Heart left ventricle (tissue), 16 donors: Measurements from ENCODE around the gene PHACTR1. TPM values are rescaled to one million over a fixed set of nuclear protein-coding genes. Genes with fewer than 3 reads are reported as not detected.

Experiments
- ATAC-seq, 4 donors: fragments of 200-7000 bp; cut with Tn5 transposase; one replicate each; pipeline ENCODE4 v1.9.1; 2020 to 2022; ENCODE audit warnings: moderate library complexity in 4 of 4, mild to moderate bottlenecking in 3 of 4, moderate number of reproducible peaks in 1 of 4
- DNase-seq, 5 donors: peaks; one replicate each; pipeline ENCODE4 v3.0.0-alpha.2; 2020
- H3K27ac ChIP-seq, 12 donors: fragments of 200-600 bp; sonication (generic) in 4 of 12; one replicate each; pipeline versions ENCODE4 v1.5.0 to v1.8.0; 2016 to 2022; ENCODE audit warnings: mild to moderate bottlenecking in 2 of 12
- H3K27me3 ChIP-seq, 9 donors: fragments of 200-600 bp; sonication (generic) in 2 of 9; one replicate each; pipeline versions ENCODE4 v1.5.1 to v1.8.0; 2016 to 2022; ENCODE audit warnings: mild to moderate bottlenecking in 3 of 9
- H3K36me3 ChIP-seq, 9 donors: fragments of 200-600 bp; sonication (generic) in 2 of 9; one replicate each; pipeline versions ENCODE4 v1.5.0 to v1.8.0; 2018 to 2022; ENCODE audit warnings: mild to moderate bottlenecking in 2 of 9
- H3K4me1 ChIP-seq, 12 donors: fragments of 200-600 bp; sonication (generic) in 4 of 12; one replicate each; pipeline versions ENCODE4 v1.5.0 to v1.8.0; 2016 to 2022; ENCODE audit warnings: mild to moderate bottlenecking in 3 of 12
- H3K4me3 ChIP-seq, 12 donors: fragments of 200-600 bp; sonication (generic) in 4 of 12; one replicate each; pipeline versions ENCODE4 v1.5.0 to v1.8.0; 2017 to 2022; ENCODE audit warnings: mild to moderate bottlenecking in 9 of 12, moderate library complexity in 4 of 12
- H3K9me3 ChIP-seq, 12 donors: fragments of 200-600 bp; sonication (generic) in 4 of 12; one replicate each; pipeline versions ENCODE4 v1.5.0 to v1.8.0; 2016 to 2022; ENCODE audit warnings: mild to moderate bottlenecking in 1 of 12
- POLR2A ChIP-seq, 2 donors: fragments of 450-650 bp; IDR thresholded peaks; one replicate each; pipeline ENCODE4 v1.6.1; 2017; ENCODE audit warnings: antibody characterized with exemption in 2 of 2, mild to moderate bottlenecking in 2 of 2, moderate library complexity in 2 of 2
- WGBS, 4 donors: extraction: QIAGEN DNeasy Blood & Tissue Kit in 2 of 4; methylation state at CpG; one replicate each; pipeline versions ENCODE4 v1.1.5 to v1.1.7; 2013 to 2018; 5-methylcytosine and 5-hydroxymethylcytosine counted together
- intact Hi-C, 10 donors: fragments of 100-400 bp; cut with DNase I; formaldehyde crosslinking; loops; one replicate each; pipeline versions ENCODE4 v1.11.1 to v1.14.2; 2022
- polyA plus RNA-seq, 2 donors: library from polyadenylated mRNA; stranded (reverse); fragments of 200-250 nt; gene quantifications; one replicate each; pipeline ENCODE4 v1.2.3, GENCODE V29; 2013
- total RNA-seq, 9 donors: library from RNA; depleted of rRNA in 2 of 9; stranded (reverse); fragments of >200 nt in 2 of 9; fragmentation: NEBNext Ultra II Directional in 3 of 9; extraction: Animal tissue kit (Norgen Biotek cat#: 25700) in 3 of 9; gene quantifications; one replicate each; pipeline versions ENCODE4 v1.1.0 to v1.2.4, GENCODE V29; 2016 to 2023
- TF ChIP-seq, protein P1 (sequence below), 12 donors: fragments of 200-600 bp; sonication (generic) in 4 of 12; IDR thresholded peaks; one replicate each; pipeline versions ENCODE4 v1.5.0 to v1.8.0; 2018 to 2022; ENCODE audit warnings: antibody characterized with exemption in 12 of 12, mild to moderate bottlenecking in 5 of 12
- donor health status: ischemic (EF 13 %, LVEDD 7.1; RV severe dilation, severe dysfunction).
- donor health status: healthy with polysubstance abuse.
- donor health status: DM: no; HTN: yes; CAD: no.
- donor health status: DM: no; HTN: no; CAD: no.
- donor health status: ischemic (EF 25% LVEDD 6.9; RV normal size, moderate dysfunction).
- donor health status: ischemic (EF 25% LVEDD 5.7; RV mildly dilated, moderate dysfunction).
- donor health status: healthy.
- donor health status: DM: yes; HTN: yes; CAD: no.
- donor health status: ischemic (EF 35%, LVEDD 5.7; RV mildly dilated, moderate dysfunction).
- donor health status: nonischemic (EF 11% LVEDD 7.7; RV severe dilation, severe dysfunction).
- donor health status: DM: yes; HTN: yes; CAD: no.
- donor health status: PGD.
- donor health status: ischemic (EF 29% LVEDD 5.4; RV normal size, mild dysfunction).
- donor health status: nonischemic (EF 23%, LVEDD 6.1; RV moderate dilation, normal function).

PHACTR1 gene
- total and polyA plus RNA-seq, 11 donors = 21.2 to 238 (median 87.4) TPM

DNA sequence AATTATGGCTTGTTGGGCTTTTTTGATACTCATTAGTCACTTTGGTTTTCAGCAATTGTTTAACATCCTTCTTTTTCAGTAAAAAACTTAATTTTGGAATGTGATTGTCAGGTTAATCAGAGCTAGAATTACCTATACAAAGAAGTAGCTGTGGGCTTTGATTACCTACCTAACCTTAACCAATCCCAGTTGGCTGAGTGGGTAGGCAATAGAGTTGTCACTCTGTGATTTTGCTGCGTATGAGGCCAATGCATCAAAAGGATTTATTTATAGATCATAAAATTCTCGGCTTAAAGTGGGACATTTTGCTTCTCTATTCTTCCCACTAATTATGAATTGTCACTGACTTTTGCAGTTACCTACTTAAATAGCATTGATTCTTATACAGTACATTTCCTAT, 111.4 kb downstream of the PHACTR1 start:
- Histone ChIP-seq H3K4me1 (no peaks in the 10 kb centered on the region), H3K27me3 (peaks cover 0 to 10% (median 0%) of the 10 kb centered on the region in 9 donors), H3K4me3 (no peak overlapping the region), H3K9me3 (no peaks in the 10 kb centered on the region), H3K36me3 (no peaks in the 10 kb centered on the region), H3K27ac (no peak overlapping the region)
- no peak for TF ChIP-seq POLR2A (IDR thresholded peaks at IDR 0.05)
- TF ChIP-seq, protein P1, sequence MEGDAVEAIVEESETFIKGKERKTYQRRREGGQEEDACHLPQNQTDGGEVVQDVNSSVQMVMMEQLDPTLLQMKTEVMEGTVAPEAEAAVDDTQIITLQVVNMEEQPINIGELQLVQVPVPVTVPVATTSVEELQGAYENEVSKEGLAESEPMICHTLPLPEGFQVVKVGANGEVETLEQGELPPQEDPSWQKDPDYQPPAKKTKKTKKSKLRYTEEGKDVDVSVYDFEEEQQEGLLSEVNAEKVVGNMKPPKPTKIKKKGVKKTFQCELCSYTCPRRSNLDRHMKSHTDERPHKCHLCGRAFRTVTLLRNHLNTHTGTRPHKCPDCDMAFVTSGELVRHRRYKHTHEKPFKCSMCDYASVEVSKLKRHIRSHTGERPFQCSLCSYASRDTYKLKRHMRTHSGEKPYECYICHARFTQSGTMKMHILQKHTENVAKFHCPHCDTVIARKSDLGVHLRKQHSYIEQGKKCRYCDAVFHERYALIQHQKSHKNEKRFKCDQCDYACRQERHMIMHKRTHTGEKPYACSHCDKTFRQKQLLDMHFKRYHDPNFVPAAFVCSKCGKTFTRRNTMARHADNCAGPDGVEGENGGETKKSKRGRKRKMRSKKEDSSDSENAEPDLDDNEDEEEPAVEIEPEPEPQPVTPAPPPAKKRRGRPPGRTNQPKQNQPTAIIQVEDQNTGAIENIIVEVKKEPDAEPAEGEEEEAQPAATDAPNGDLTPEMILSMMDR (IDR thresholded peaks at IDR 0.05) = no peak
- ATAC-seq = no peak
- no peak for DNase-seq
- intact Hi-C loops = no loop called here
- WGBS, 4 donors = 83 to 91% (median 88%) methylated on average over 2 of the region's 2 CpGs

DNA sequence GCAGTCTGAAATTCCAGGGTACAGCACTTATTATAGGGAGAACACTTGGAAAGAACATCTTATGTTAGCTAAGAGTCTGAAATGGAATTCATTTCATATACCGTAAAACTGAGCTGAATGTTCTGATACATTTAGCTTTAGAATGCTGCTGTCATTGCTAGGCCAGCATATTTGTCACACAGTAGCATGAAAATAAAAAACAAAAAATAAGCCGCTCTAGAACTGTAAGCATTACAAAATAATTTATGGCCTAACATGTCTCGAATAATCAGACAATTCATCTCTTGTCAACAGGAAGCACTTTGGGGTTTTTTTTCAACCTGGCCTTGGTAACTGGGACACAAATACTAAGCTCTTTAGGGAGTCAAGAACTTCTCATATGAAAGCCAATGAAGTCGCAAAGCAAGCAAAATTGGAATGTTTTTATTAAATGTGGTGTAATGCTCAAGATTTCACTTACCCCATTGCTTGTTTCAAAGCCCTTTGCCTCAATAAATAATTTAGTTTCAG, 115.7 kb downstream of the PHACTR1 start:
- Histone ChIP-seq H3K36me3 (no peaks in the 10 kb centered on the region), H3K4me1 (no peaks in the 10 kb centered on the region), H3K9me3 (peaks cover 0 to 7% (median 3%) of the 10 kb centered on the region in 12 donors), H3K4me3 (no peak overlapping the region), H3K27me3 (peaks cover 0 to 10% (median 0%) of the 10 kb centered on the region in 9 donors), H3K27ac (no peak overlapping the region)
- 77 to 87% (median 80%) methylated on average over 4 of the region's 4 CpGs for WGBS, 4 donors
- DNase-seq = no peak
- no peak for TF ChIP-seq POLR2A (IDR thresholded peaks at IDR 0.05)
- TF ChIP-seq, protein P1 (IDR thresholded peaks at IDR 0.05) = no peak
- no peak for ATAC-seq
- intact Hi-C loops = no loop called here

DNA sequence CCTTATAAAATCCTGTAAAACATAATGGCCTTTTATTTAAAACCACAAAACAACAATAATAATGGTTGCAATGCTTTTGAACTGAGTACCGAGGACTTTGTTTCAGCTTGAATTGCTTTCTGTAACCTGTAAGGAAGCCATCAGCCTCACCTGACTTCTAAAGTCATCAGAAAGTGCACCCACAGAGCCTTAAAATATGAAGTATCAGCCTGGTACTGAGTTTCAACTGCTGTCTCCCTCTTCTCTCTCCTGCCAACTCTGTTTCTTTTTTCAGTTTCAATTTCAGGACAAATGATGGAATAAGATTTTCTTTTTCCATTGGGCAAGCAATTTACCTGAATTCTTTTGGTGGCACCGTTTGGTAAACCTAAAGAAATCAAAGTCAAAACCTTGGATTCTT, 119.4 kb downstream of the PHACTR1 start:
- ATAC-seq (no peak), DNase-seq (no peak)
- peaks cover 0 to 2% (median 0%) of the 10 kb centered on the region in 9 donors for H3K27me3 ChIP-seq
- no peak overlapping the region for H3K27ac ChIP-seq
- peaks cover 0 to 20% (median 12%) of the 10 kb centered on the region in 12 donors for H3K9me3 ChIP-seq
- intact Hi-C loops = no loop called here
- no peak overlapping the region for H3K4me3 ChIP-seq
- no peak for TF ChIP-seq POLR2A (IDR thresholded peaks at IDR 0.05)
- H3K4me1 ChIP-seq = no peaks in the 10 kb centered on the region
- 65 to 79% (median 71%) methylated on average over 2 of the region's 2 CpGs for WGBS, 4 donors
- H3K36me3 ChIP-seq = no peaks in the 10 kb centered on the region

DNA sequence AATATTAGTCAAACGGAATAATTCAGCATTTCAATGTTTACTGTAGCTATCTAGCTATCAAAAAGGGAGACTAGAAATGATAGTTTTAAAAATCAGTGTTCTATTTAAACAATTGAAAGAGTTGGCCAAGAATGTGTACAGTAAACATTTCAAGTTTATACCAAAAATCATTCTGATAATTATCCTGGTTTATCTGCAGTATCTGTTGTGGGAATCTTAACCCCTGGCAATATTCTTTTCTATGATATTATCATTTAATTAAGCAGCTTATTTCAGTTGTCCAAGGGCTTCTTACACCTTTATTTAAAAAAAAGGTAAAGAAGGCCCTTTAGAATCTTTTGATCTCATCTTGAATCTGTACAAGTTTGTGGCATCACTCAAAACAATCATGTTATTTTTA, 125.1 kb downstream of the PHACTR1 start:
- Histone ChIP-seq H3K27me3 (peaks cover 0 to 7% (median 0%) of the 10 kb centered on the region in 9 donors), H3K9me3 (peaks cover 0 to 18% (median 12%) of the 10 kb centered on the region in 12 donors), H3K4me3 (no peak overlapping the region), H3K27ac (no peak overlapping the region), H3K4me1 (no peaks in the 10 kb centered on the region), H3K36me3 (no peaks in the 10 kb centered on the region)
- intact Hi-C loops = loop anchor here in 1 of 10 donors (5.0 kb wide), 1 partner anchor 204 kb away; no protein-coding TSS in a partner anchor
- no peak for ATAC-seq
- no peak for TF ChIP-seq POLR2A (IDR thresholded peaks at IDR 0.05)
- TF ChIP-seq, protein P1 (IDR thresholded peaks at IDR 0.05) = no peak
- 64 to 84% (median 72%) methylated on average over 1 of the region's 1 CpG for WGBS, 4 donors
- no peak for DNase-seq

DNA sequence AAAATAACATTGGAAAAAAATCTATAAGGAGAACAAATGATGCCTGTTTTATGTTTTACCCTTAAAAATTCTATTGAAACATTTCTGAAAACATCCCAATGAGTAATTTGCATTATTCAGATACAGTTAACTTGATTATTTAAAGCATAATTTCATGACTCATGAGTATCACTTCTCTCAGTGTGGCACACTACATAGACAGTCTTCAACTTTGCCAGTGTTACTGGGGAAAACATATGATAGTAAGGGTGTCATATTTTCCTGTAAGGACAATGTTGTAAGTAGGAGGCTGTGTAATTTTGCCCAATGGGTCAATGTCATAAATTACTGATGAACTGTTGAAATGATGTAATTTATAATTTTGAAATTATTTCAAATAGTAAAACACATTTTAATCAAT, 125.5 kb downstream of the PHACTR1 start:
- H3K36me3 ChIP-seq = no peaks in the 10 kb centered on the region
- H3K27me3 ChIP-seq = peaks cover 0 to 12% (median 0%) of the 10 kb centered on the region in 9 donors
- peaks cover 0 to 13% (median 9%) of the 10 kb centered on the region in 12 donors for H3K9me3 ChIP-seq
- TF ChIP-seq POLR2A (IDR thresholded peaks at IDR 0.05) = no peak
- TF ChIP-seq, protein P1 (IDR thresholded peaks at IDR 0.05) = no peak
- H3K27ac ChIP-seq = no peak overlapping the region
- intact Hi-C loops = loop anchor here in 1 of 10 donors (5.0 kb wide), 1 partner anchor 205 kb away; no protein-coding TSS in a partner anchor
- H3K4me1 ChIP-seq = no peaks in the 10 kb centered on the region
- DNase-seq = no peak
- ATAC-seq = no peak
- no peak overlapping the region for H3K4me3 ChIP-seq
